Endothelial cell of umbilical vein (primary cell): ENCODE results near the gene AMBP.

Experiments used
- CTCF ChIP-seq, 2 donors: IDR thresholded peaks; 1 replicate in 1 of 2; 2 replicates in 1 of 2; pipeline ENCODE4 v1.5.1; 2011; ENCODE audit warnings: low read length in 2 of 2, mild to moderate bottlenecking in 2 of 2, moderate library complexity in 2 of 2, control low read depth in 1 of 2, inconsistent platforms in 1 of 2, low read depth in 1 of 2; ENCODE audit not compliant: insufficient read depth in 1 of 2; ENCODE audit errors: extremely low read depth in 1 of 2
- JUN ChIP-seq: IDR thresholded peaks from 2 replicates; pipeline ENCODE4 v1.6.1; 2011; ENCODE audit warnings: borderline replicate concordance, low read depth; ENCODE audit not compliant: insufficient read length, insufficient read depth
- POLR2A ChIP-seq: IDR thresholded peaks from 2 replicates; pipeline ENCODE4 v1.6.1; 2012; ENCODE audit warnings: low read depth, mild to moderate bottlenecking, control low read depth, low read length
- POLR2AphosphoS5 ChIP-seq: IDR thresholded peaks from 2 replicates; pipeline ENCODE4 v1.6.1; 2012; ENCODE audit warnings: low read depth, mild to moderate bottlenecking, control low read depth, low read length, moderate library complexity; ENCODE audit not compliant: insufficient read depth

GRCh38 chr9:114055894-114056293 lies 22.2 kb downstream of the AMBP start:
- TF ChIP-seq CTCF (IDR thresholded peaks at IDR 0.05; ENCODE audit: extremely low read depth in 1 of 2, insufficient read depth in 1 of 2, low read depth in 1 of 2, low read length in 2 of 2): no peak
- TF ChIP-seq JUN: no peak
- TF ChIP-seq POLR2A: no peak
- no peak for TF ChIP-seq POLR2AphosphoS5
